Adipose tissue (tissue), 3 donors: ENCODE measurements around the gene RHOT1. TPM values are rescaled to one million over a fixed set of nuclear protein-coding genes. Genes with fewer than 3 reads are reported as not detected.

ENCODE experiments used
- H3K27ac ChIP-seq: one replicate; pipeline ENCODE4 v1.5.1; 2013; ENCODE audit warnings: low read depth, low read length
- WGBS, 3 donors: extraction: QIAGEN DNeasy Blood & Tissue Kit; methylation state at CpG; one replicate each; pipeline ENCODE4 v1.1.7; 2013; 5-methylcytosine and 5-hydroxymethylcytosine counted together
- polyA plus RNA-seq, 3 donors: library from polyadenylated mRNA; stranded (reverse); fragments of 200-250 nt; gene quantifications; one replicate each; pipeline ENCODE4 v1.2.3, GENCODE V29; 2013
- donor health status: healthy with polysubstance abuse.
- donor health status: Bipolar disorder and iron deficiency.
- donor health status: healthy.

RHOT1 gene
- polyA plus RNA-seq, 3 donors, result 13.7 to 35.5 (median 25.1) TPM

DNA sequence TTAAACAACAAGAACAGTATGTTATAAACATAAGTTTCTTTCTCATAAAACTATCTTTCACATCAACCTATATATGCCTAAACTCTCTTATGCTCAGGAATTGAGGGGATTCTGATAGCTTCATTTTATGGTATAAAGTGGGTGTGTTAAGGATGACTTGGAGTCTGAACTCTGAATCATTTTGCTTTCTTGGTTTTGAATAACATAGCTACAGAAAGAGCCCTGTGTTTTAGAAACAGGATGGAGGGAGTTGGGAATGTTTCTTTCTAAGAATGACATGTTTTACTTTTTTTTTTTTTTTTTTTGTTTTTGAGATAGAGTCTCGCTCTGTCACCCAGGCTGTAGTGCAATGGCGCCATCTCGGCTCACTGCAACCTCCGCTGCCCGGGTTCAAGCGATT is 50.1 kb downstream of the RHOT1 start:
- 95 to 100% (median 96%) methylated on average over 6 of the region's 6 CpGs for WGBS, 3 donors
- no peak overlapping the region for H3K27ac ChIP-seq

GRCh38 chr17:32197987-32198386 is 55.7 kb downstream of the RHOT1 start:
- 94 to 100% (median 96%) methylated on average over 1 of the region's 1 CpG for WGBS, 3 donors
- no peak overlapping the region for H3K27ac ChIP-seq

DNA sequence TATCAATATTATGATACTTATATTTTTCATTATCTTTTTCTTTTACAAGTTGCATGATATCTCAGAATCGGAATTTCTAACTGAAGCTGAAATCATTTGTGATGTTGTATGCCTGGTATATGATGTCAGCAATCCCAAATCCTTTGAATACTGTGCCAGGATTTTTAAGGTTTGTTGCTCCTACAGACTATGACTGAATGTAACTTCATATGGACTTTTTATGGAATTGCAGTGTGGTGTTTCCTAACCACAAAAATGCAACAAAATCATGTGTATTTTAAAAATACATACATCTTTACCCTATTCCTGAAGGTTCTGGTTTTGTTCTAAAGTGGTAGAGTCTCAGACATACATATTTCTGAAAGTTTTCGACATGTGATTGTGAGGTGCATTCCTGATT is 64.6 kb downstream of the RHOT1 start:
- H3K27ac ChIP-seq, result no peak overlapping the region
- 90 to 93% (median 92%) methylated on average over 2 of the region's 2 CpGs for WGBS, 3 donors

GRCh38 chr17:32208436-32208835 is 66.1 kb downstream of the RHOT1 start:
- H3K27ac ChIP-seq, result no peak overlapping the region

DNA sequence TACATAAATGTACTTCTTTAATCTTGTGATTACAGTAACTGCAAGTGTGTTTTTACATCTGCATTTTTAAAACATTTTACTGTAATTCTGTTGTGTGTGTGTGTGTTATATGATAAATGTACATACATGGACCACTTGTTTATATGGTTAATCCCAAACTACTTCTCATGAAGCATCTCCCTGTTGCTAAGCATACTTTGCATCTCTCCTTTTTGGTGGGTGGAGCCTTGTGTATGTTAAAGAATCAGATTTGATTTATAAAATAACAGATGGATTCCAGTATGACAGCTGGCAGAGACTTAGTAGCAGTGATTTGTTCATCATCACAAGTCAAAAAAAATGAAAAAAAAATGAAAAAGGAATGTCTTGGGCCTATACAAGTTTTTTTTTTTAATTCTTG is 67.3 kb downstream of the RHOT1 start:
- no peak overlapping the region for H3K27ac ChIP-seq

DNA sequence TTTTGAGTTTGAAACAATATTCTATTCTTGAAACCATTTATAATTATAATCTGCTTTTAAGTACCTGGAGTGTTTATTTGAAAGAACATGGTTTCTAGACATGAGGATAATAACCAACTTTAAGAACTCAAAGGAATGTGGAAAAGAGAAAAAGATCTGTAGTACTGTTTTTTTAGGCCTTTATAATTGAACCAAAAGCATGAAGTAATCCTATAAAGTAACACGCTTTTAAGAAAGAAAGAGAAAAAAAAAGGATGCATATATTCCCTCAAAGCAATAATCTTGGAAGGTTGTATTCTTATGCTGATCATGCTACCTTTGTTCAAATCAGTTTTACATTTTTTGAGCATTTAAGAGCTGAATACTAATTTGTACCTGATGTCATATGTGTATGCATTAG is 69.4 kb downstream of the RHOT1 start:
- no peak overlapping the region for H3K27ac ChIP-seq
- WGBS, 3 donors, result 96 to 100% (median 98%) methylated on average over 1 of the region's 1 CpG

- H3K27ac ChIP-seq, result no peak overlapping the region
- 93 to 94% (median 94%) methylated on average over 3 of the region's 3 CpGs for WGBS, 3 donors
Measured at GRCh38 chr17:32215696-32216095, 73.4 kb downstream of the RHOT1 start.

DNA sequence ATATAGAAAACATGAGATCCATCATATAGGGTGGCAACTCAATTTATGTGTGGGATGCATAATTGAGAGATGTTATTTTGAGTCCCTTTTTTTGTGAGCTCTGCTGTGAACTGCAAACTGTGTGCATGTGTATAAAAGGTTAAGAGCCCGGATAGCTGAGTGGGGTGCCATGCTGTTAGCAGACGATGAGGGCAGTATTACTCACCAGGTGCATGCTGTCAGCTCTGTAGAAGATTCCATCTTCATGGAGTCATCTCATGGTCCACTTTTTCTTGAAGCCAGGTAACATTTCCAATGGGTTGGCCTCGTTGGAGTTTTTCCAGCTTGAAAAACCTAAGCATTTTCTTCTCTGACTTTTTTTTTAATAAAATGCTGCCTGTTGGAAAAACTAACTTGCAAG is 80.3 kb downstream of the RHOT1 start:
- WGBS, 3 donors, result 70 to 72% (median 72%) methylated on average over 3 of the region's 3 CpGs

GRCh38 chr17:32223703-32224102 is 81.4 kb downstream of the RHOT1 start:
- H3K27ac ChIP-seq, result no peak overlapping the region
- 86 to 93% (median 91%) methylated on average over 3 of the region's 3 CpGs for WGBS, 3 donors

More for the DNA sequence above, 80.3 kb downstream of the RHOT1 start:
- H3K27ac ChIP-seq, result no peak overlapping the region

DNA sequence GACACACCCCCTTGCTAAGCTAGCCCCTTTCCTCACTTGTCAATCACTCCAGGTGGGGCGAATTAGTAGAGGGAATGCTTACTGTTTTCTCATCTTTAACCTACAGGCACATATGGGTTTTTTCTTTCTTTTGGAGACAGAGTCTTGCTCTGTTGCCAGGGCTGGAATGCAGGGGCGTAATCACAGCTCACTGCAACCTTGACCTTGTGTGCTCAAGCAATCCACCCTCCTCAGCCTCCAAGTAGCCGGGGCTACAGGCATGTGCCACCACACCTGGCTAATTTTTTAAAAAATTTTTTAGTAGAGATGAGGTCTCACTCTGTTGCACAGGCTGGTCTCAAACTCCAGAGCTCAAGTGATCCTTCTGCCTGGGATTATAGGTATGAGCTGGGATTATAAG is 84.6 kb downstream of the RHOT1 start:
- 42 to 88% (median 78%) methylated on average over 3 of the region's 3 CpGs for WGBS, 3 donors
- H3K27ac ChIP-seq, result no peak overlapping the region

- no peak overlapping the region for H3K27ac ChIP-seq
- 76 to 87% (median 81%) methylated on average over 9 of the region's 9 CpGs for WGBS, 3 donors
Measured at GRCh38 chr17:32227910-32228309, 85.6 kb downstream of the RHOT1 start.

DNA sequence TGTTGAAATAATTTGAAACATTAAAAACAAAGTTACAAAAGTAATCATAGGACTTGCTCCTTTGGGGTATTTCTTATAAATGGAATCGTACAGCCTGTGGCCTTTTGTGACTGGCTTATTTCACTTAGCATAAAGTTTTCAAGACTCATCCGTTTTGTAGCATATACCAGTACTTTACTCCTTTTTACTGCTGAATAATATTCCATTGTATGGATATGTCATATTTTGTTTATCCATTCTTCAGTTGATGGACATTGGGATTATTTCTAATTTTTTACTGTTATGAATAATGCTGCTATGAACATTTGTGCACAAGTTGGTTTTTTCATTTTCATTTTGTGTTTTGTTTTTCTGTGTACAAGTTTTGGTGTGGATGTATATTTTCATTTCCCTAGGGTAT is 93.3 kb downstream of the RHOT1 start:
- no peak overlapping the region for H3K27ac ChIP-seq
- 66 to 92% (median 86%) methylated on average over 2 of the region's 2 CpGs for WGBS, 3 donors

GRCh38 chr17:32239456-32239855 is 97.2 kb downstream of the RHOT1 start:
- H3K27ac ChIP-seq, result no peak overlapping the region
- 33 to 74% (median 36%) methylated on average over 2 of the region's 2 CpGs for WGBS, 3 donors

- 79 to 82% (median 80%) methylated on average over 8 of the region's 8 CpGs for WGBS, 3 donors
- no peak overlapping the region for H3K27ac ChIP-seq
Measured at GRCh38 chr17:32240750-32241149, 98.4 kb downstream of the RHOT1 start.

GRCh38 chr17:32241640-32242039 is 99.3 kb downstream of the RHOT1 start:
- no peak overlapping the region for H3K27ac ChIP-seq
- WGBS, 3 donors, result 80 to 82% (median 80%) methylated on average over 1 of the region's 1 CpG

- H3K27ac ChIP-seq, result no peak overlapping the region
- 88 to 92% (median 90%) methylated on average over 3 of the region's 3 CpGs for WGBS, 3 donors
Measured at GRCh38 chr17:32249475-32249874, 107.2 kb downstream of the RHOT1 start.

- H3K27ac ChIP-seq, result no peak overlapping the region
- 58 to 68% (median 59%) methylated on average over 12 of the region's 12 CpGs for WGBS, 3 donors
Measured at GRCh38 chr17:32253117-32253611, 110.9 kb downstream of the RHOT1 start.

- no peak overlapping the region for H3K27ac ChIP-seq
- 31 to 52% (median 48%) methylated on average over 9 of the region's 9 CpGs for WGBS, 3 donors
Measured at GRCh38 chr17:32256012-32256700, 113.9 kb downstream of the RHOT1 start.

GRCh38 chr17:32256701-32257019 is 114.4 kb downstream of the RHOT1 start:
- H3K27ac ChIP-seq, result no peak overlapping the region
- 59 to 89% (median 68%) methylated on average over 9 of the region's 9 CpGs for WGBS, 3 donors

DNA sequence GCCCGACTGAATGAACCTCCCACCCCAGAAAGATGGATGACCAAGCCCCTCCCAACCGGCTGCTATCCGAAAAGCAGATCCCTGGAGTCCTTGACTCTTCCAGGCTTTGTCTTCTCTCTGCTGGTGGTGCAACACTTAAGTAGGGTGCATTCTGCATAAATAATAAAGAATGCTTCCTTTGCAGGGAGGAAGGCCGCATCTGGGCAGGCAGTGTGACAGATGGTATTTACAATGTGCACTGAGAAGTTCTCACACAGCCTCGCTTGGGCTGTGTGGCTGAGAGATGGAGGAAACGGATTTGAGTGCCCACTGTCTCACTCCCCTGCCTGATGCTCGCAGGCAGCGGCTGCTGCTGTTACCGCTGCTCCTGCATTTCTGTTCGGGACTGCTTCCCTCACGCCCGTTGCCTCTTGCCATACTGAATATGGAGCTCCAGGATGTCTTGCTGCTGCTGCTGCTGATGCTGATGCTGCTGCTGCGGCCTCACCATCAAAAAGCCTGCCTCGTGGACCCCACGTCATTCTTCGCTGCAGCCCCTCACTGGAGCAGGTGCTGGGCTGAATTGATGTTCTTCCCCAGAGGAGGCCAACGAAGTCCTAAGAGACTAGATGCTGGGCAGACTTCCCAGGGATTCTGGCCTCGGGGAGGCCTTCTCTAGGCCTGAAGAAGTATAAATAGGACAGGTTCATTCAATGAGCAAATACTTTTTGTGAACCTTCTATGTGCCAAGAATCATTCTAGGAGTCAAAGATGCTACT is 116.3 kb downstream of the RHOT1 start:
- H3K27ac ChIP-seq, result no peak overlapping the region
- 64 to 77% (median 65%) methylated on average over 18 of the region's 18 CpGs for WGBS, 3 donors
